ENCODE measurements around the gene CBLB.

CBLB gene

GRCh38 chr3:105799286-105799685, 69.5 kb downstream of the CBLB start:
- Histone ChIP-seq H3K4me1 (ENCODE audit: insufficient read depth, low read length) (peaks cover 19% of the 10 kb centered on the region), H3K4me2 (ENCODE audit: insufficient read depth, low read length) (no peak overlapping the region), H3K9me3 (ENCODE audit: insufficient read depth, low read length, severe bottlenecking) (no peaks in the 10 kb centered on the region), H3K4me3 (ENCODE audit: low read depth in 1 of 2, low read length in 2 of 2) (no peak overlapping the region), H3K27ac (ENCODE audit: low read length) (no peak overlapping the region), H3K27me3 (ENCODE audit: insufficient read depth, low read length, poor library complexity) (no peaks in the 10 kb centered on the region), H2AFZ (ENCODE audit: low read depth, low read length) (no peak overlapping the region), H3K9ac (ENCODE audit: low read depth, low read length) (no peak overlapping the region), H4K20me1 (ENCODE audit: insufficient read depth, low read length) (peaks cover 3% of the 10 kb centered on the region; the same call in 1 of the 2 replicates), H3K79me2 (ENCODE audit: insufficient read depth, low read length) (no peaks in the 10 kb centered on the region), H3K36me3 (ENCODE audit: insufficient read depth, low read length) (no peaks in the 10 kb centered on the region)
- ATAC-seq (ENCODE audit: insufficient read depth, low read depth) = no peak
- TF ChIP-seq, protein P1, sequence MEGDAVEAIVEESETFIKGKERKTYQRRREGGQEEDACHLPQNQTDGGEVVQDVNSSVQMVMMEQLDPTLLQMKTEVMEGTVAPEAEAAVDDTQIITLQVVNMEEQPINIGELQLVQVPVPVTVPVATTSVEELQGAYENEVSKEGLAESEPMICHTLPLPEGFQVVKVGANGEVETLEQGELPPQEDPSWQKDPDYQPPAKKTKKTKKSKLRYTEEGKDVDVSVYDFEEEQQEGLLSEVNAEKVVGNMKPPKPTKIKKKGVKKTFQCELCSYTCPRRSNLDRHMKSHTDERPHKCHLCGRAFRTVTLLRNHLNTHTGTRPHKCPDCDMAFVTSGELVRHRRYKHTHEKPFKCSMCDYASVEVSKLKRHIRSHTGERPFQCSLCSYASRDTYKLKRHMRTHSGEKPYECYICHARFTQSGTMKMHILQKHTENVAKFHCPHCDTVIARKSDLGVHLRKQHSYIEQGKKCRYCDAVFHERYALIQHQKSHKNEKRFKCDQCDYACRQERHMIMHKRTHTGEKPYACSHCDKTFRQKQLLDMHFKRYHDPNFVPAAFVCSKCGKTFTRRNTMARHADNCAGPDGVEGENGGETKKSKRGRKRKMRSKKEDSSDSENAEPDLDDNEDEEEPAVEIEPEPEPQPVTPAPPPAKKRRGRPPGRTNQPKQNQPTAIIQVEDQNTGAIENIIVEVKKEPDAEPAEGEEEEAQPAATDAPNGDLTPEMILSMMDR (IDR thresholded peaks at IDR 0.05; ENCODE audit: borderline replicate concordance, extremely low read depth, low read length, poor library complexity, severe bottlenecking) = no peak
- no peak for TF ChIP-seq EZH2 (IDR thresholded peaks at IDR 0.05; ENCODE audit: borderline replicate concordance, low read depth, low read length, severe bottlenecking)
- DNase-seq = no peak

GRCh38 chr3:105798381-105798934, 70.4 kb downstream of the CBLB start:
- Histone ChIP-seq H3K79me2 (ENCODE audit: insufficient read depth, low read length) (no peaks in the 10 kb centered on the region), H3K4me3 (ENCODE audit: low read depth in 1 of 2, low read length in 2 of 2) (no peak overlapping the region), H2AFZ (ENCODE audit: low read depth, low read length) (no peak overlapping the region), H3K4me2 (ENCODE audit: insufficient read depth, low read length) (peak overlapping the region; percentile 41), H3K9ac (ENCODE audit: low read depth, low read length) (no peak overlapping the region), H3K27ac (ENCODE audit: low read length) (no peak overlapping the region; the same call in 1 of the 2 replicates), H3K36me3 (ENCODE audit: insufficient read depth, low read length) (no peaks in the 10 kb centered on the region), H3K4me1 (ENCODE audit: insufficient read depth, low read length) (peaks cover 19% of the 10 kb centered on the region), H4K20me1 (ENCODE audit: insufficient read depth, low read length) (peaks cover 3% of the 10 kb centered on the region; the same call in 1 of the 2 replicates), H3K27me3 (ENCODE audit: insufficient read depth, low read length, poor library complexity) (no peaks in the 10 kb centered on the region), H3K9me3 (ENCODE audit: insufficient read depth, low read length, severe bottlenecking) (no peaks in the 10 kb centered on the region)
- no peak for DNase-seq
- TF ChIP-seq, protein P1 (IDR thresholded peaks at IDR 0.05; ENCODE audit: borderline replicate concordance, extremely low read depth, low read length, poor library complexity, severe bottlenecking) = no peak
- TF ChIP-seq EZH2 (IDR thresholded peaks at IDR 0.05; ENCODE audit: borderline replicate concordance, low read depth, low read length, severe bottlenecking) = no peak
- ATAC-seq (ENCODE audit: insufficient read depth, low read depth) = peak; percentile 94

- no peaks in the 10 kb centered on the region for H3K79me2 ChIP-seq (ENCODE audit: insufficient read depth, low read length)
- H3K4me3 ChIP-seq (ENCODE audit: low read depth in 1 of 2, low read length in 2 of 2) = no peak overlapping the region
- peak; percentile 17; the same call in 1 of the 3 replicates for ATAC-seq (ENCODE audit: insufficient read depth, low read depth)
- no peaks in the 10 kb centered on the region for H3K9me3 ChIP-seq (ENCODE audit: insufficient read depth, low read length, severe bottlenecking)
- peaks cover 6% of the 10 kb centered on the region; the same call in 1 of the 2 replicates for H4K20me1 ChIP-seq (ENCODE audit: insufficient read depth, low read length)
- no peak overlapping the region for H3K9ac ChIP-seq (ENCODE audit: low read depth, low read length)
- no peaks in the 10 kb centered on the region for H3K27me3 ChIP-seq (ENCODE audit: insufficient read depth, low read length, poor library complexity)
- no peak overlapping the region for H3K4me2 ChIP-seq (ENCODE audit: insufficient read depth, low read length)
- H3K27ac ChIP-seq (ENCODE audit: low read length) = no peak overlapping the region
- TF ChIP-seq, protein P1 (IDR thresholded peaks at IDR 0.05; ENCODE audit: borderline replicate concordance, extremely low read depth, low read length, poor library complexity, severe bottlenecking) = no peak
- no peak for TF ChIP-seq EZH2 (IDR thresholded peaks at IDR 0.05; ENCODE audit: borderline replicate concordance, low read depth, low read length, severe bottlenecking)
- no peak for DNase-seq
- H3K4me1 ChIP-seq (ENCODE audit: insufficient read depth, low read length) = peaks cover 6% of the 10 kb centered on the region
- H2AFZ ChIP-seq (ENCODE audit: low read depth, low read length) = no peak overlapping the region
- H3K36me3 ChIP-seq (ENCODE audit: insufficient read depth, low read length) = no peaks in the 10 kb centered on the region
Observed at GRCh38 chr3:105793040-105793439, 75.8 kb downstream of the CBLB start.
